ENCODE measurements around the gene FBXO38. TPM values are rescaled to one million over a fixed set of nuclear protein-coding genes. Genes with fewer than 3 reads are reported as not detected.

Gene FBXO38
- total RNA-seq, 6 donors from 2014 or later: 33.0 to 103 (median 61.6) TPM

- TF ChIP-seq EP300 (IDR thresholded peaks at IDR 0.05) (no peak), CTCF (IDR thresholded peaks at IDR 0.05) (peak in 3 of 6 experiments; percentile 13 to 23 (median 21))
- no peak overlapping the region for H3K27ac ChIP-seq
- no peak for ATAC-seq (ENCODE audit: low FRiP score in 2 of 2)
- H3K36me3 ChIP-seq: no peaks in the 10 kb centered on the region
- no peaks in the 10 kb centered on the region for H3K9me3 ChIP-seq
- no peak for DNase-seq
- 53 to 58% methylated on average over 4 to 5 of the region's 5 CpGs for WGBS, 2 donors
- H3K4me1 ChIP-seq: no peaks in the 10 kb centered on the region
- H3K27me3 ChIP-seq: no peaks in the 10 kb centered on the region
- no peak overlapping the region for H3K4me3 ChIP-seq
These were observed 73.4 kb downstream of the FBXO38 start for GRCh38 chr5:148457183-148457620.

DNA sequence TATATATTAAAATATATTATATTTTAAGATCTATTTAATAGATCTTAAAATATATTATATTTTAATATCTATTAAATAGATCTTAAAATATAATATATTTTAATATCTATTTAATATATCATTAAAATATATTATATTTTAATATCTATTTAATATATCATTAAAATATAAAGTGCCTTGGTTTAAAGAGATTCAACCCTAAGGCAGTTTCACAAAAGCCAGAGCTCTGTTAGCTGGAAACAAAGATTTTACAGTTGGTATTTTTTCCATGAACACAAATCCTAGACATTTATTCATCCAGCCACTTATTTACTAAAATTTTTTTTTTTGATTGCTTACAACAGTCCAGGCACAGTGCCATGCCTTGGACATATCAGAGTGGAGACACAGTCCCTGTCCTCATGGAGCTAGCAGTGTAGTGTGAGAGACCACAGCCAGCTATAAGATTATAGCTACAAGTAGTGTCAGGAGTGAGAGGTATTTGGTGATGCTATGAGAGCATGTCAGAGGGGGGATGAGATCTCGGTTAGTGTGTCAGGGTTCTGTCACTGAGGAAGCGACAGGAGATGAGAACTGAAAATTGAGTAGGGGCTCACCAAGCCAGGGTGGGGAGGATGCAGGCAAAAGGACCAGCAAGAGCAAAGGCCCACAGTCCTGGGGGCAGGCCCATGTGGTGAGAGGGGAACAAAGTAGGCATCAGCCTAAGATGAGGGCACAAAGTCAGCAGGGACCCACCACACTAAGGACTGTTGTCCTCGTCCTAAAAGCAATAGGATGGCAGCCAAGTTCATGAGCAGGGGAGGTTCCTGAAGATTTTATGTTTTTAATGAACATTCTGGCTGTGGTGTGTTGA is 74.5 kb downstream of the FBXO38 start:
- WGBS, 2 donors: 88 to 91% methylated on average over 3 of the region's 3 CpGs
- no peaks in the 10 kb centered on the region for H3K27me3 ChIP-seq
- H3K4me3 ChIP-seq: no peak overlapping the region
- H3K27ac ChIP-seq: no peak overlapping the region
- no peaks in the 10 kb centered on the region for H3K36me3 ChIP-seq
- no peaks in the 10 kb centered on the region for H3K4me1 ChIP-seq
- DNase-seq: no peak
- H3K9me3 ChIP-seq: no peaks in the 10 kb centered on the region
- ATAC-seq (ENCODE audit: low FRiP score in 2 of 2): no peak
- TF ChIP-seq POLR2A (IDR thresholded peaks at IDR 0.05): no peak
- no peak for TF ChIP-seq POLR2AphosphoS5 (IDR thresholded peaks at IDR 0.05)
- no peak for TF ChIP-seq CTCF (IDR thresholded peaks at IDR 0.05)
- TF ChIP-seq EP300 (IDR thresholded peaks at IDR 0.05): no peak

- 82 to 88% methylated on average over 1 of the region's 1 CpG for WGBS, 2 donors
- Histone ChIP-seq H3K36me3 (no peaks in the 10 kb centered on the region), H3K4me3 (no peak overlapping the region), H3K27ac (no peak overlapping the region), H3K4me1 (no peaks in the 10 kb centered on the region), H3K9me3 (no peaks in the 10 kb centered on the region), H3K27me3 (no peaks in the 10 kb centered on the region)
- no peak for ATAC-seq (ENCODE audit: low FRiP score in 2 of 2)
- TF ChIP-seq POLR2A (IDR thresholded peaks at IDR 0.05) (no peak), CTCF (IDR thresholded peaks at IDR 0.05) (no peak), EP300 (IDR thresholded peaks at IDR 0.05) (no peak), POLR2AphosphoS5 (IDR thresholded peaks at IDR 0.05) (no peak)
- no peak for DNase-seq
These were observed 75.9 kb downstream of the FBXO38 start for GRCh38 chr5:148459669-148460068.

DNA sequence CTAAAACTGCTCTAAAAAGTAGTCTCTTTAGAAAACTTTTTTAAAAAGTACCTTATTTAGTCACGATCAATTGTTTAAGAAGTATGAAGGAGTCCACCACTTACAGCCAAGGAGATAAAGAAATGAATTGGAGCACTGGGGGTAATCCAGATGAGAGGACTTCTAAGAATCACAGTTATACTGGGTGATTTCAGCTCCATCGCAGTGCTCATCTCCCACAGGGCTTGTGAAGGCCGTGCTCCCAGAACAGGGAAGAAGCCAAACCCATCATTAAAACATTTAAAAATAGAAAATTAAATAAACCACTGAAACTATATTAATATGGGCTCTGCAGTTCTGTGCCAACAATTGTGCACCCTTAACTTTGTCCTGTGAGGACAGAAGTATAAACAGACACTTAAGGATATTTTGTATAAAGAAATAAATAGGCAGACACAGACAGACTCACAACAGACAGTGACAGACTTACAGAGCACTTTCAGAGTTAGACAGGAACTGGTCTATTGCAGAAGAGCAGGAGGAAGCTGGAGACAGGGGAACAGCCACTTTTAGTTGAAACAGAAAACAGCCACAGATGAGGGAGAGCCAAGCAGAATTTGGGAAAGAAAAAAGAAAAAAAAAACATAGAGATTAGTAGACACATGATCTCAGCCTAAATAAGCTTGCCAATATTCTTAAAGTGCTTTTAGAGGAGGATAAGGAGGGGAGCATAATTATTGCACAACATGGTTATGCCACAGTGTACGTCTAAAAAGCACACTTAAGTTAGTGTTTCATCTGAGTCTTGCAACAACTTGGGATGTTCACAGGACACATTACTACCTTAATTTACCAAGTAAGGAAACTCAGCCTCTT is 81.8 kb downstream of the FBXO38 start:
- ATAC-seq (ENCODE audit: low FRiP score in 2 of 2) (peak in 1 of 2 donors; percentile 70), DNase-seq (no peak)
- H3K9me3 ChIP-seq: no peaks in the 10 kb centered on the region
- H3K27ac ChIP-seq: peak overlapping the region in 2 of 4 donors; percentile 8 to 42
- no peak overlapping the region for H3K4me3 ChIP-seq
- no peaks in the 10 kb centered on the region for H3K36me3 ChIP-seq
- TF ChIP-seq POLR2A (IDR thresholded peaks at IDR 0.05) (no peak), EP300 (IDR thresholded peaks at IDR 0.05) (no peak), POLR2AphosphoS5 (IDR thresholded peaks at IDR 0.05) (no peak), CTCF (IDR thresholded peaks at IDR 0.05) (no peak)
- H3K4me1 ChIP-seq: peaks cover 0 to 9% (median 0%) of the 10 kb centered on the region in 4 donors
- H3K27me3 ChIP-seq: no peaks in the 10 kb centered on the region
- WGBS, 2 donors: 48 to 51% methylated on average over 4 of the region's 4 CpGs
